Duodenal mucosa (tissue), 2 donors: ENCODE data around the gene WBP1L.

Experiments used
- H3K27ac ChIP-seq: one replicate; pipeline ENCODE4 v1.7.0; 2013; ENCODE audit warnings: low read depth, low read length
- H3K27me3 ChIP-seq, 2 donors: one replicate each; pipeline ENCODE4 v1.7.0; 2013; ENCODE audit warnings: low read length in 2 of 2, control low read depth in 1 of 2; ENCODE audit not compliant: insufficient read depth in 2 of 2, control insufficient read depth in 1 of 2
- H3K36me3 ChIP-seq, 2 donors: one replicate each; pipeline ENCODE4 v1.7.0; 2013; ENCODE audit warnings: low read length in 2 of 2, control low read depth in 1 of 2; ENCODE audit not compliant: insufficient read depth in 2 of 2, control insufficient read depth in 1 of 2
- H3K4me1 ChIP-seq, 2 donors: one replicate each; pipeline ENCODE4 v1.7.0; 2013; ENCODE audit warnings: low read length in 2 of 2, control low read depth in 1 of 2; ENCODE audit not compliant: insufficient read depth in 2 of 2, control insufficient read depth in 1 of 2
- H3K4me3 ChIP-seq, 2 donors: one replicate each; pipeline ENCODE4 v1.7.0; 2013; ENCODE audit warnings: low read length in 2 of 2, low read depth in 1 of 2
- H3K9ac ChIP-seq, 2 donors: one replicate each; pipeline ENCODE4 v1.7.0; 2013; ENCODE audit warnings: low read length in 2 of 2, low read depth in 1 of 2
- H3K9me3 ChIP-seq, 2 donors: one replicate each; pipeline ENCODE4 v1.7.0; 2013; ENCODE audit warnings: low read length in 2 of 2, control low read depth in 1 of 2; ENCODE audit not compliant: control insufficient read depth in 1 of 2

Gene WBP1L

GRCh38 chr10:102720775-102721301 is 22.9 kb upstream of the WBP1L start:
- Histone ChIP-seq H3K27ac (no peak overlapping the region), H3K36me3 (peaks cover 0 to 3% of the 10 kb centered on the region in 2 donors)

GRCh38 chr10:102721954-102722353 is 21.8 kb upstream of the WBP1L start:
- H3K9ac ChIP-seq, result no peak overlapping the region
- peaks cover 0 to 14% of the 10 kb centered on the region in 2 donors for H3K4me1 ChIP-seq
- H3K27ac ChIP-seq, result no peak overlapping the region
- no peaks in the 10 kb centered on the region for H3K27me3 ChIP-seq
- H3K4me3 ChIP-seq, result no peak overlapping the region
- H3K36me3 ChIP-seq, result peaks cover 0 to 10% of the 10 kb centered on the region in 2 donors
- H3K9me3 ChIP-seq, result no peaks in the 10 kb centered on the region

More at GRCh38 chr10:102720775-102721301, 22.9 kb upstream of the WBP1L start:
- no peak overlapping the region for H3K4me3 ChIP-seq
- no peak overlapping the region for H3K9ac ChIP-seq
- H3K27me3 ChIP-seq, result no peaks in the 10 kb centered on the region
- peaks cover 0 to 14% of the 10 kb centered on the region in 2 donors for H3K4me1 ChIP-seq
- H3K9me3 ChIP-seq, result no peaks in the 10 kb centered on the region

DNA sequence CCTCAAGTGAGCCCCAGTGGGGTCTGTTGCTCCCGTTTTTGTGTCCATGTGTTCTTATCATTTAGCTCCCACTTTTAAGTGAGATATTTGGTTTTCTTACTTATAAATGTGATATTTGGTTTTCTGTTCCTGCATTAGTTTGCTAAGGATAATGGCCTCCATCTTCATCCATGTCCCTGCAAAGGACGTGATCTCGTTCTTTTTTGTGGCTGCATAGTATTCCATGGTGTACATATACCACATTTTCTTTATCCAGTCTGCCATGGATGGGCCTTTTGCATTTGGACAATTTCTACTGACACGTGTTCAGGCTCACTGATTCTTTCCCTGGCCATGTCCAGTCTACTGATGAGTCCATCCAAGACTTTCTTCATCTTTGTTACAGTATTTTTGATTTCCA is 19.8 kb upstream of the WBP1L start:
- no peak overlapping the region for H3K9ac ChIP-seq
- no peaks in the 10 kb centered on the region for H3K9me3 ChIP-seq
- H3K36me3 ChIP-seq, result peaks cover 8 to 16% of the 10 kb centered on the region in 2 donors
- no peak overlapping the region for H3K27ac ChIP-seq
- no peaks in the 10 kb centered on the region for H3K27me3 ChIP-seq
- H3K4me1 ChIP-seq, result peaks cover 0 to under 1% of the 10 kb centered on the region in 2 donors
- no peak overlapping the region for H3K4me3 ChIP-seq

GRCh38 chr10:102726274-102726673 is 17.5 kb upstream of the WBP1L start:
- peaks cover 0 to 3% of the 10 kb centered on the region in 2 donors for H3K4me1 ChIP-seq
- no peaks in the 10 kb centered on the region for H3K27me3 ChIP-seq
- no peak overlapping the region for H3K9ac ChIP-seq
- H3K4me3 ChIP-seq, result no peak overlapping the region
- peaks cover 8 to 16% of the 10 kb centered on the region in 2 donors for H3K36me3 ChIP-seq
- no peak overlapping the region for H3K27ac ChIP-seq
- no peaks in the 10 kb centered on the region for H3K9me3 ChIP-seq

DNA sequence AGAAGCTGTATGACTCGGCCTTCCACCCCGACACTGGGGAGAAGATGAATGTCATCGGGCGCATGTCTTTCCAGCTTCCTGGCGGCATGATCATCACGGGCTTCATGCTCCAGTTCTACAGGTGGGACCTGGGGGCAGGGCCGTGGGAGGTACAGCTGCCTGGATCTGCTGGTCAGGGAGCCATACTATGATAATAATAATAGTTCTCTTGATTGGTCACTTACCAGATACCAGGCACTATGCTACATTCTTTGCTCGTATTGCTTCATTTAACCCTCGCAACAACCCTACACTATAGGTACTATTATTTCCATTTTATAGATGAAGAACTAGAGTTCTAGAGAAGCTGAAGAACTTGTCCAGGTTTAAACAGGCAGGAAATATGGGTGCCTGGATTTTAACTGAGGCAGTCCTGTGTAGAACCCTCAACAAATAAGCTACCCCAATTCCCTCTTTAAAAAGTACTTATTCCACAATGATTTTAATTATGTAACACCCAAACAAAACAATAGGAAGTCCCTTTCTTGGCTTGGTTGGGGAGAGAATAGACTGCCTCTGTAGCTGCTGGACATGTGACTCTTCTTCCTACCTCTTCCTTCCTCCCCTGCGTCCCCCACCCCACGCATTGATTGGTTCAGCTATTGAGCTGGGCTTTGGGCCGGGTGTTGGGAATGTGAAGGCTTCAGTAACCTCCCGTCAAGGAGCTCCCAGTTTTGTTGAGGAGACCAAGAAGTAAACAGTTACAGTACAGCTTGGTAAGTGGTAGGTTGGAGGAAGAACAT is 16.5 kb upstream of the WBP1L start:
- Histone ChIP-seq H3K36me3 (peaks cover 9 to 20% of the 10 kb centered on the region in 2 donors), H3K9ac (no peak overlapping the region), H3K9me3 (no peaks in the 10 kb centered on the region), H3K27ac (no peak overlapping the region), H3K4me3 (no peak overlapping the region), H3K4me1 (peaks cover 0 to 3% of the 10 kb centered on the region in 2 donors), H3K27me3 (no peaks in the 10 kb centered on the region)

DNA sequence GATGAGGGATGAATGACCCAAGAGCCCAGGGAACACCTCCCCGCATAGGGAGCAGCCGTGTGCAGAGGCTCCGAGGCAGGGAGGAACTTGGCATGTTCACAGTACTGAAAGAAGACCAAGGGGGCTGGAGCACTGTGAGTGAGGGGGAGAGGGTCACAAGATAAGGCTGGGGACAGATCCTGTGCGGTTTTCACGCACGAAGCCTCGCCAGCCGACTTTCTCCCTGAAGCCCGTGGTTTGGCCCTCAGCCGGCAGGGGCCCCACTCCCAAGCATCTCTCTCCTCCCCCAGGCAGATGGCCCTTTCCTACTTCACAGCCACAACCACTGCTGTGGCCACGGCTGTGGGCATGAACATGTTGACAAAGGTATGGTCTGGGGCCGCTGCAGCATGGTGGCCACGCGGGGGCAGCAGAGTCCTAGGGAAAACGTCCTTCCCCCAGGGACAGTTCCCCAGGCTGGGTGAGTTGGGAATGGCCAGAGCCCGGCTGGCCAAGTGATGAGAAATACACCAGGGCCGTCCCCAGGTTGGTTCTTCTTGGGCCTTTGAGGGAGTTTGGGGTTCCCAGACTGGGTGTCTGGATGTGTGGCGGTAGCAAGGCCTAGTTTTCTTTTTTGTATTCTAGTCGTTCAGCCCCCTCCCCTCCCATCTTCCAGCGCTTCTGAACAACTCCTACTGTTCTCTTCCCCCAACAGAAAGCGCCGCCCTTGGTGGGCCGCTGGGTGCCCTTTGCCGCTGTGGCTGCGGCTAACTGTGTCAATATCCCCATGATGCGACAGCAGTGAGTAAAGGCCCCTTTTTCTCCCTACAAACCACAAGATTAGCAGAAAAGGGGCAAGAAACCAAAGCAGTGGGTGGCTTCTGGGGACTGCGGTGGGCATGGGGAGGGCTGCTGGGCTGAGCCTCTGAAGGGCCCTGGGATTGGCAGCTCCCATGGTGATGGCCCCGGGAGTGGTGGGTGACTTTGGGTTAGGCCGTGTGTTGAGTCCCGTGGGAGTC is 14.4 kb upstream of the WBP1L start:
- Histone ChIP-seq H3K4me1 (peaks cover 0 to 3% of the 10 kb centered on the region in 2 donors), H3K9ac (no peak overlapping the region), H3K27me3 (no peaks in the 10 kb centered on the region), H3K4me3 (no peak overlapping the region), H3K36me3 (peaks cover 12 to 29% of the 10 kb centered on the region in 2 donors), H3K27ac (no peak overlapping the region), H3K9me3 (no peaks in the 10 kb centered on the region)

GRCh38 chr10:102731222-102731800 is 12.4 kb upstream of the WBP1L start:
- H3K27ac ChIP-seq, result no peak overlapping the region
- H3K27me3 ChIP-seq, result no peaks in the 10 kb centered on the region
- peaks cover 12 to 28% of the 10 kb centered on the region in 2 donors for H3K36me3 ChIP-seq
- H3K9ac ChIP-seq, result no peak overlapping the region
- H3K4me3 ChIP-seq, result no peak overlapping the region
- no peaks in the 10 kb centered on the region for H3K9me3 ChIP-seq
- peaks cover 0 to 3% of the 10 kb centered on the region in 2 donors for H3K4me1 ChIP-seq

GRCh38 chr10:102732661-102733060 is 11.1 kb upstream of the WBP1L start:
- Histone ChIP-seq H3K4me1 (peaks cover 0 to 3% of the 10 kb centered on the region in 2 donors), H3K36me3 (peaks cover 13 to 18% of the 10 kb centered on the region in 2 donors), H3K4me3 (no peak overlapping the region), H3K9ac (no peak overlapping the region), H3K9me3 (no peaks in the 10 kb centered on the region), H3K27me3 (no peaks in the 10 kb centered on the region), H3K27ac (no peak overlapping the region)

DNA sequence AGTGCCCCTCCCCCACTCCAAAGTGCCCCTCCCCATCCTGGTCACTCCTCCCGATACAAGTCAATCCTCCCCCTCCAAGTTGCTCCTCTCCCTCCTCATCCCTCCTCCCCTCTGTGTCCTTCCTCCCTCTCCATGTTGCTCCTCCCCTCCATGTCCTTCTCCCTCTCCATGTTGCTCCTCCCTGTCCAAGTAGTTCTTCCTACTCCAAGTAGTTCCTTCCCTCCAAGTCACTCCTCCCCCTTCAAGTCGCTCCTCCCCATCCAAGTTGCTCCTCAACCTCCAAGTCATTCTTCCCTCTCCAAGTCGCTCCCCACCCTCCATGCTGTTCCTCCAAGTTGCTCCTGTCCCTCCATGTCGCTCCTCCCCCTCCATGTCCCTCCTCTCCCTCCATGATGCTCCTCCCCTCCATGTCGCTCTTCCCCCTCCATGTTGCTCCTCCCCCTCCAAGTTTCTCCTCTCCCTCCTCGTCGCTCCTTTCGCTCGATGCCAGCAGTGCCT is 8.6 kb upstream of the WBP1L start:
- H3K4me1 ChIP-seq, result no peaks in the 10 kb centered on the region
- H3K27me3 ChIP-seq, result no peaks in the 10 kb centered on the region
- no peak overlapping the region for H3K4me3 ChIP-seq
- no peaks in the 10 kb centered on the region for H3K9me3 ChIP-seq
- H3K36me3 ChIP-seq, result peaks cover 7 to 13% of the 10 kb centered on the region in 2 donors
- no peak overlapping the region for H3K27ac ChIP-seq
- H3K9ac ChIP-seq, result no peak overlapping the region
